Activated CD4-positive, alpha-beta T cell treated with anti-CD3 and anti-CD28 coated beads, Interleukin-2, Interleukin-4, amounts not matched to agents 100 ng/mL and 50 ng/mL, durations not matched to agents 16 hours and 8 hours (primary cell): Measurements from ENCODE around the gene DNAJB6.
"Not testable (repeated sequence)": the region's sequence is repeated elsewhere in the genome, so short reads cannot be mapped to it uniquely, and the experiment has no call there.

Experiments
- DNase-seq: peaks from one replicate; pipeline ENCODE4 v3.0.0-alpha.2; 2020; ENCODE audit warnings: low spot score

Gene DNAJB6

GRCh38 chr7:157442993-157443831 is 106.4 kb downstream of the DNAJB6 start:
- no peak for DNase-seq

- no peak for DNase-seq
These were observed 107.4 kb downstream of the DNAJB6 start for GRCh38 chr7:157444011-157444842.

GRCh38 chr7:157444843-157445135 is 108.0 kb downstream of the DNAJB6 start:
- DNase-seq: no peak

GRCh38 chr7:157445246-157445955 is 108.6 kb downstream of the DNAJB6 start:
- DNase-seq: no peak

- DNase-seq: no peak
These were observed 109.1 kb downstream of the DNAJB6 start for GRCh38 chr7:157445956-157446295.

GRCh38 chr7:157446322-157446721 is 109.5 kb downstream of the DNAJB6 start:
- no peak for DNase-seq

- not testable (repeated sequence) for DNase-seq
These were observed 117.2 kb downstream of the DNAJB6 start for GRCh38 chr7:157454003-157454402.

GRCh38 chr7:157457355-157458253 is 120.8 kb downstream of the DNAJB6 start:
- no peak for DNase-seq

- no peak for DNase-seq
These were observed 121.4 kb downstream of the DNAJB6 start for GRCh38 chr7:157458254-157458633.

- no peak for DNase-seq
These were observed 123.2 kb downstream of the DNAJB6 start for GRCh38 chr7:157459966-157460365.

GRCh38 chr7:157460721-157461120 is 123.9 kb downstream of the DNAJB6 start:
- no peak for DNase-seq

- no peak for DNase-seq
These were observed 125.0 kb downstream of the DNAJB6 start for GRCh38 chr7:157461573-157462418.

GRCh38 chr7:157462419-157462771 is 125.6 kb downstream of the DNAJB6 start:
- DNase-seq: no peak

- no peak for DNase-seq
These were observed 126.0 kb downstream of the DNAJB6 start for GRCh38 chr7:157462840-157463239.

GRCh38 chr7:157463245-157463644 is 126.4 kb downstream of the DNAJB6 start:
- DNase-seq: no peak

- DNase-seq: no peak
These were observed 127.5 kb downstream of the DNAJB6 start for GRCh38 chr7:157464111-157464970.

GRCh38 chr7:157464971-157465886 is 128.4 kb downstream of the DNAJB6 start:
- no peak for DNase-seq

GRCh38 chr7:157465891-157466866 is 129.4 kb downstream of the DNAJB6 start:
- DNase-seq: no peak
